HG03442 (cell line): ENCODE measurements around the gene FCRLA.

ENCODE experiments used
- ATAC-seq: cut with Tn5 transposase; IDR thresholded peaks from one replicate; pipeline ENCODE4 v1.9.1; 2021; ENCODE audit warnings: mild to moderate bottlenecking, moderate library complexity; ENCODE audit not compliant: unreplicated experiment

FCRLA gene

DNA sequence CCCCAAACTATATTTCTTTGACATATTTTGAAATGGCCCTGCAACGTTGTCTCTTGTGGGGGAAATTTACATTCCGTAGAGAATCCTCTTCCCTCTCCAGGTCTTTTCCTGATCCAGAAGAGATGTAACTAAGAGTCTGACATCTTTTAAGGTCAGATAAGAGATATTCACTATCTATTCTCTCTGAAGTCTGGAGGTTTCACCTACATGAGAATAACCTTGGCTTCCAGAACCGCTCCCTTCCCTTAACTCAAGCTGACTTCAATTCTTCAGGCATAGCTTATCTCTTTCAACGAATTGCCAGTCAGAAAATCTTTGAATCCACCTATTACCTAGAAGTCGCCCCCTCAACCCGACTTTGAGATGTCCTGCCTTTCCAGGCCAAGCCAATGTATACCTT is 24.2 kb downstream of the FCRLA start:
- ATAC-seq: no peak

DNA sequence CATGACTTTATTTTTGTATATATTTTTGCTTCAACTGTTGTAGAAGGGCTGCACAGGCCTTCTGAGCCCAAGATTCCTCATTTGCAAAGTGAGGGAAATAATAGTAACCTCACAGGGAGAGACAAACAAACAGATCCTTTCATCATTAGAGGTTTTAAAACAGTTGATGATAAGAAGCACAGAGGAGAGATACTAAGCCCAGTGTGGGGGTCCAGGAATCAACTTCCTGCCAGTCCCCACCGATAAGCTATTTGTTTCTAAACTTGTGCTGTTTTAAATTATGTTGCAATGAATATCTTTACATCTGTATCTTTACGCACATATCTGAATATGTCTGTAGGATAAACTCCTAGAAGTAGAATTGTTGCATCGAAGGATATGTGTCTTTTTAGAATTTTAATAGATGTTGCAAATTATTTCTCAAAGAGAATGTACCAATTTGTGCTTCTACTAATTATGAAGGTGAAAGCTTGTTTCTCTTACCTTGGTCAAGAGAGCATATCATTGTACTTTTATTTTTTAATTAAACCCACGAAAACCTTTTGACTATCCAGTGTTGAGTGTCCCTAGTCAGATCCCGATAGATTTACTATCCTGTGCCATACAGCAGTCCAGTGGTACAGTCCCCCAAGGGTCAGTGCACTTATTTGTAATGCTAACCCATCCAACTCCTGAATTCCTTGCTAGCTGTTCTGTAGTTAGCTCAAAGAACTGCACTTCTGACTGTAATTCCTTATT is 25.1 kb downstream of the FCRLA start:
- ATAC-seq: no peak

DNA sequence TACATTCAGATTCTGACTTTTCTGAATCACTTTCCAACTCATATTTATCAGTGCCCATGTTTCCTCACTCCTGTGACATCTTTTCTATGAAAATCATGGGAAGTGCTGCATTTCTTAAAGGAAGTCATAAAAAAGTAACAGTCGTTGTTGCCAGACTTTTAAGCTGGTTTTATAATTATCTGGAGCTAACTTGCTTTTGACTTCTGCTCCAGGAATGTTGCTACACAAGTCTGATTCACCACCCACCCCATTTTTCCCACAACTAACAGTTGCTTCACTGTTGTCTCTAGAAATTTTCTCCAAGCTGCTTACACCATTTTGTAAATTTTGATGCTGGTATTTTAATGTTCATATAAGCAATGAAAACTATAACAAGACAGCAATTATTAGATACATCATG is 26.5 kb downstream of the FCRLA start:
- no peak for ATAC-seq

DNA sequence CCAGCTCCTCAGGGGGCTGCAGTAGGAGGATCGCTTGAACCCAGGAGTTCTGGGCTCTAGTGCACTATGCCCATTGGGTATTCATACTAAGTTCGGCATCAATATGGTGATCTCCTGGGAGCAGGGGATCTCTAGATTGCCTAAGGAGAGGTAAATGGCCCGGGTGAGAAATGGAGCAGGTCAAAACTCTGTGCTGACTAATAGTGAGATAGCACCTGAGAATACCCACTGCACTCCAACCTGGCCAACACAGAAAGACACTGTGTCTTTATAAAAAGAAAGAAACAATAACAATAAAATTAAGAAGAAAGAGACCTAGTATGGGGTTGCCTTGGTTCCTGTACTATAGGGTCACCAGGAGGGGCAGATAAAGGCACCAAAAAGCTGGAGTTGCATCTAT is 28.8 kb downstream of the FCRLA start:
- ATAC-seq: no peak

DNA sequence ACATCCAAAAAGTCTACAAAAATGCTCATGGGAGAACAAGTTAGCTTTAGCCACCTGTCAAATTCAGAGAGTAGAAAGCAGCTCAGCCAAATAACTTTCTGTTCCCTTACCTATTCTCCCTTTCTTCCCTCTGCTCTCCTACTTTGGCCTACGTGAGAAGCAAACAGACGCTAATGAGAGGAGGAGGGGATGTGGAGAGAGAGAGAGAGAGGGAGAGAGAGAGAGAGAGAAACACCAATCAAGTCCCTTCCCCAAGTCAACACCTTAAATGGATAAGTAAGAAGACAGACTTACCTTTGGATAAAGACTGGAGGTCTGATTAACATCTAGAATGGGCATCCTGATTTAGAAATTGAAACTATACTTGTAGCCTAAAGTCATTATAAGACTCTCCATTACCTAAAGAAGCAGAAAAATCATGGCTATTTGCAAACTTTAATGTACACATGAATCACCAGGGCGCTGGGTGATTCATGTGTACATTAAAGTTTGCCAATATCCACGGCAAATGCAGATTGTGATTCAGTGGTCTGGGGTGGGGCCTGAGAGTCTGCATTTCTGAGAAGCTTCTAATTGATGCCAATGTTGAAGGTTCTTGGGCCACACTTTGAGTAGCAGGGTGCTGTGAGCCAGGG is 29.4 kb downstream of the FCRLA start:
- ATAC-seq: no peak

DNA sequence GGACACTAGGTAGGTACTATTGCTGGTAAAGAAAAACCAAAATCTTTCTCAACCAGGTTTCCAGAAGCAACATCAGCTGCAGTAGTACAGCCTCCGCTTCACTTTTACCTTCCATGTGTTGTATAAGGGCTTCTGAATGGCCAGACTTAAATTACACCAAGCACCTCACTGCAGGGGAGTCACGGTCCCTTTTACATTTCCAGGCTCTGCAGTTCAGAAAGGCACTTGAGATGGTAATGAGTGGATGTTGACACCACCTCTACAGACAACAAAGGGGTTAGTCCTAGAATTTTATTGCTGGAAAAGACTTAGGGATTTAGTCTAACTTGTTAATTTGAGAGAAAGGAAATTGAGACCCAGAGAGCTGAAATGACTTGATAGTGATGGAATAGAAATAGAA is 30.6 kb downstream of the FCRLA start:
- no peak for ATAC-seq

DNA sequence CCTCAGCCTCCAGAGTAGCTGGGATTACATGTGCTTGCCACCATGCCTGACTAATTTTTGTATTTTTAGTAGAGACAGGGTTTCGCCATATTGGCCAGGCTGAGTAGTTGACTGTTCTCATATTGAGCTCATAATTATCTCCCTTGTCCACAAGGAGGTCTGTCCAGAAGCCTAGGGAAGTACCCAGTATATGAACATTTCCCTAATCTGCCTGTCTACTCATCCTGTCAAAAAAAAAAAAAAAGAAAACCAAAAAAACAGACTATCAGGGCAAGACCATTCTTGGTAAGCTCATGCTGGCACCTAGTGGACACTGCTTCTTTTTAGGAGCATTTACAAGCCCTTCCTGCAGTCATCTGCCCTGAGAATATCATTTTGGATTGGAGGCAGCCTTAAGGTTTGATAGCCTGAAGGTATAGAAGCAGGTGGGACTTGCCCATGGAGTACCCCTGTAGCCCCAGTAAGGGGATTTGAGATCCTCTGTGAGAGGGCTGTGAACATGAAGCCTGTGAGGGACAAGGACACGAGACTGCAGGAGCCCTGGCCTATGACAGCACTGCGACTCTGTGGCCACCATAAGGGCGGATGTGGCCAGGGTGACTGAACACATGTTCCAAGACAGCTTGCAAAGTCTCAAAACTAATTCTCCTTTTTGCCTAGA is 31.7 kb downstream of the FCRLA start:
- ATAC-seq: peak; percentile 61

DNA sequence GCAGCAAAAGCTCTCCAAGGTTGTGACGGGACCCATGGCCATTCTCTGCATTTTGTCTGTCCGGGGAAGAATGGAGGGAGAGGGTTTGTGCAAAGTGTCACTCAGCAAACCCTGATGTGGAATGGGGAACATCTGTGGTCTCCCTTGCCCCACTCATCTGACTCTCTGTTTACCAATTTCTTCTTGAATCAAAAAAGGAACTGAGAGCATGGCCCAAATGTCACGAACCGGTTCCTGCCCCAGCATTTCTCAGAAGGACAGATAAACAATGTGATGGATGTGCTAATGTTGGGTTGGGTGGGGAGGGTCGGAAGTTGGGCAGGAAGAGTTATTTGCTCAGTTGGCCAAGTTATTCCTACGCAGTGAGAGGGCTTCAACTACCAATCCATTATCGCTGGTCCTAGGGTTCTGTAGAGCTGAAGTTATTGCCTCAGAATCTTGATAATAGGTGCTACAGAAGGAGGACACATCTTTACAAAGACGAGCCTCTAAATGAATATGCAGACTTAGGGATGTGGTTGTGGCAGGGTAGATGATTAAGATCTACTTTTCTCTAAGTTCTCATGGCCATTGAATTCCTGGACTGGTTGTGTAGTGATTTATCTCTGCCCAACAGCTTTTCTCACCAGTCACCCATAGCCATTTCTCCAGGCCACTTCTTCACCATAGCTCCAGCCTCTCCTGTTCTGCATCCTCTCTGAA is 33.0 kb downstream of the FCRLA start:
- ATAC-seq: no peak

DNA sequence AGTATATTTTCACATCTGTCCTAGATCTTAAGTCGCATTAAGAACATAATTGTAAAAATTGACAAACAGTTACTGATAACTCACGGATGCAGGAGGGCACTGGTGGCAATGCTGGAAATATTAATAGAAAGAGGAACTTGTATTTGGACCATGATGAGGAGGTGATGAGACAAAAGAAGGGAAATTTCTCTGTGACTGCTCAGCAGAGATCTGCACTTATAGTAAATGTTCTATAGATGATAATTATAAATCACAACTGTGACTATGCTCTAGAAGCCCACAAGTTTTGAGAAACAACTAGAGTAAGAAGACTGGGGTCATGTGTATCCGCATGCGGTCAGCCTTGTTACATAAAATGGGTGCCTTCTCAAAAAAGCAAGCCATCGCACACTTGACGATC is 33.9 kb downstream of the FCRLA start:
- no peak for ATAC-seq

DNA sequence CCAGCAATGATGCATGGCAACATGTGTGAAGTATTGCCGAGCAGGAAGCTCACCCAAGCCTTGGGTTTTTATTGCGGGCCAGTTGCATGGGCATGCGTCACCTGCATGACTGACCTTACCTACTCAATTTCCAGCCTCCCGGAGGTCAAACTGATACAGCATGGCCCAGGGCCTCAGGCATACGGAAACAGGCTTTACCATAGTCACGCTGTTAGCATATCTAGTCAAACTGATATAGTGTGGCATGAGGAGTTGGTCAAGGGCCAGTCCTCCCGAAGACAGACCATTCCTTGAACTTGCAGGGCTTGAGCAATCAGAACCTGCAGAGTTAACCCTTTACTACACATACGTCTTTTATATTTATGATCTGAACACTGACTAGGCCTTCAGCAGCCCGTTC is 36.2 kb downstream of the FCRLA start:
- ATAC-seq: no peak

DNA sequence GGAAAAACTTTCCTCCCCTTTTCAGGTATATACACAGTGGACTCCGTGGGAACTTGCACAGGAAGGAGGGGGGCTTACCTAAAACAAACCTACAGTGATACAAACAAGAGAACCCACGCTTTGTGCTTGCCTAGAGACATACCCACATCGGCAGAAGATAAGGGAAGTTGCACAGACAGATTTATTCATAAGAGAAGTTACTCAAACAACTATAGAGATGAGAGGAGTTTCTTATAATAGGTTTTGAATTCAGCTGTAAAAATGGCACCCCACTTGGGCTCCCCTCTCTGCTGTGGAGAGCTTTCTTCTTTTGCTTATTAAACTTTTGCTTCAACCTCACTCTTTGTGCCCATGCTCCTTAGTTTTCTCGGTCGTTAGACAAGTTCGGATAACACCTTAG is 40.8 kb downstream of the FCRLA start:
- ATAC-seq: no peak

DNA sequence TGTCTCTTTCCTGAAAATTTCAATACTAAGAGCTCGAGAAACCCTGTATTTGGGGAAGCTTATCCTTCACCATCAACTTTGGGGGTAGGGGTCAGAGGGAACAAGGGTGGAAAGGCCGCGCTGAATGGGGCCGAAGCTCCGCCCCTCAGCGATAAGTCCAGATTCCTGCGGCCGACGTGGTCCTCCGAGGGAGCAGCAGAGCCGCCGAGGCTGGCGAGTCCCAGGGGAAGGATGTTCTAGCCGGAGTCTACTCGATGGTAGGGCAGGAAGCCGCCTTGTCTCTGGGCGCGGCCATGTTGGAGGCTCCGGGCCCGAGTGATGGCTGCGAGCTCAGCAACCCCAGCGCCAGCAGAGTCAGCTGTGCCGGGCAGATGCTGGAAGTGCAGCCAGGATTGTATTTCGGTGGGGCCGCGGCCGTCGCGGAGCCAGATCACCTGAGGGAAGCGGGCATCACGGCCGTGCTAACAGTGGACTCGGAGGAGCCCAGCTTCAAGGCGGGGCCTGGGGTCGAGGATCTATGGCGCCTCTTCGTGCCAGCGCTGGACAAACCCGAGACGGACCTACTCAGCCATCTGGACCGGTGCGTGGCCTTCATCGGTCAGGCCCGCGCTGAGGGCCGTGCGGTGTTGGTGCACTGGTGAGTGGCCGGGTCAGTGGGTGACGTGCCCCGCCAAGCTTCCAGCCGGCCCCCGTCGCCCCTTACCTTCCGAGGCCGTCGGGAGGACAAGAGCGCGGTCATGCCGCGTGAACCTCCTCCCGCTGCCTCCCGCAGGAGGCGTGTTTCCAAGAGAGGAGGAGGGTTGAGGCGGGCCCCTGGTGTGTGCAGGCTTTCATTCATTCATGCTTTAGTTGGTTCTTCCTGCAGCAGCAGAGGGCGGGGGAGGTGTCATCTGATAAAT is 42.7 kb downstream of the FCRLA start, which contains the start of gene DUSP12:
Gene DUSP12, plus strand, starts transcription at position 278 of the 899 bp plus-strand sequence. Its CDS starts 16 bp downstream, at position 294.
- ATAC-seq: peak; percentile 94

DNA sequence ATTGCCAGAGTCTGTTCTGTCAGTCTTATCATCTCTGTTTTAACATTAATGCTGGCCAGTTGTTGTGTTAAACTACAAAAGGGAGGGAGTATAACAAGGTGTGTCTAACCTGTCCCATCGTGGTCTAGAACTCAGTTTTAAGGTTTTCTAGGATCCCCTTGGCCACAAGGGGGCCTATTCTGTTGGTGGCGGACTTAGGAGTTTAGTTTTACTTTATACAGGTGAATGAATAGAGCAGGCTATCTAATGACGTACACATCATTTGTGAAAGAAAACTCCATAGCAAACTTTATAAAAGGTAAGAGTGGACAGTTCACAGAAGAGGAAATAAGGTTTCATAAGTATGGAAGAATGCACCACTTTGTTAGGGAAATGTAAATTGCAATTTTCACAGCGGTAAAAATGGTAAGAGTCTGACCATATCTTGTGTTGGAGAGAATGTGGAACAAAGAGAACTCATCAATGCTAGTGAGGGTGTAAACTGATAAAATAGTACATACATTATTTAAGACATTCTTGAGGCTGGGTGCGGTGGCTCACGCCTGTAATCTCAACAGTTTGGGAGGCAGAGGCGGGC is 56.6 kb downstream of the FCRLA start:
- ATAC-seq: no peak
